ENCODE results near the gene NT5C2. TPM values are rescaled to one million over a fixed set of nuclear protein-coding genes. Genes with fewer than 3 reads are reported as not detected.

Gene NT5C2
- polyA plus RNA-seq, 3 donors = 68.6 to 116 (median 81.8) TPM

GRCh38 chr10:103202319-103202718, 9.2 kb upstream of the NT5C2 start:
- no peaks in the 10 kb centered on the region for H4K20me1 ChIP-seq (ENCODE audit: insufficient read depth, low read length)
- H3K4me2 ChIP-seq (replicated peaks; ENCODE audit: extremely low read depth, low read length, poor library complexity, severe bottlenecking) = peak overlapping the region; percentile 62
- peak overlapping the region; percentile 78 to 88 for H3K27ac ChIP-seq (ENCODE audit: low read depth in 1 of 2, low read length in 2 of 2)

GRCh38 chr10:103199488-103199887, 6.4 kb upstream of the NT5C2 start:
- Histone ChIP-seq H2AFZ (ENCODE audit: insufficient read depth, low read depth, low read length, poor library complexity, severe bottlenecking) (no peak overlapping the region), H3K4me2 (replicated peaks; ENCODE audit: extremely low read depth, low read length, poor library complexity, severe bottlenecking) (peak overlapping the region; percentile 42), H3K36me3 (replicated peaks in 1 of 2; ENCODE audit: control insufficient read depth in 1 of 2, insufficient read depth in 2 of 2, low read length in 2 of 2) (no peaks in the 10 kb centered on the region), H3K27me3 (ENCODE audit: control insufficient read depth in 2 of 2, insufficient read depth in 2 of 2, low read length in 2 of 2) (no peaks in the 10 kb centered on the region), H3K4me3 (replicated peaks in 1 of 3; ENCODE audit: low read depth in 2 of 3, low read length in 3 of 3) (peak overlapping the region in 1 of 3 experiments; percentile 28), H3K9ac (ENCODE audit: insufficient read depth, low read length, poor library complexity, severe bottlenecking) (no peak overlapping the region), H3K27ac (ENCODE audit: low read depth in 1 of 2, low read length in 2 of 2) (peak overlapping the region; percentile 67 to 96), H3K9me3 (replicated peaks in 1 of 2; ENCODE audit: control insufficient read depth in 1 of 2, insufficient read depth in 1 of 2, low read length in 2 of 2) (no peaks in the 10 kb centered on the region), H4K20me1 (ENCODE audit: insufficient read depth, low read length) (no peaks in the 10 kb centered on the region), H3K4me1 (ENCODE audit: control insufficient read depth in 1 of 2, insufficient read depth in 2 of 2, low read length in 2 of 2) (peaks cover 68 to 79% of the 10 kb centered on the region in 2 donors), H3K79me2 (ENCODE audit: insufficient read depth, low read length) (peaks cover 26% of the 10 kb centered on the region)
- Mint-ChIP-seq H3K4me1 (peaks cover 71% of the 10 kb centered on the region), H3K4me3 (peak overlapping the region in 1 of 2 donors; percentile 15), H3K27ac (peak overlapping the region; percentile 87 to 95 (median 94)), H3K9me3 (peaks cover 0 to 2% (median 0%) of the 10 kb centered on the region in 7 donors), H3K27me3 (ENCODE audit: low read depth in 3 of 3) (no peaks in the 10 kb centered on the region), H3K36me3 (no peaks in the 10 kb centered on the region)
- TF ChIP-seq CTCF (IDR thresholded peaks at IDR 0.05) = no peak
- DNase-seq = peak; percentile 67 to 83 (median 68)
- no CpG with 5 or more reads among the region's 1 CpG for WGBS (ENCODE audit: insufficient coverage)
- intact Hi-C loops (cut with micrococcal nuclease) = no loop called here

More at GRCh38 chr10:103202319-103202718, 9.2 kb upstream of the NT5C2 start:
- Mint-ChIP-seq H3K27me3 (ENCODE audit: low read depth in 3 of 3) (peaks cover 0 to 2% (median 0%) of the 10 kb centered on the region in 3 donors), H3K4me1 (peaks cover 61% of the 10 kb centered on the region), H3K27ac (peak overlapping the region; percentile 86 to 96 (median 93)), H3K4me3 (peak overlapping the region; percentile 48 to 67), H3K9me3 (peaks cover 0 to 5% (median 4%) of the 10 kb centered on the region in 7 donors), H3K36me3 (peaks cover 0 to 1% of the 10 kb centered on the region in 2 donors)
- Histone ChIP-seq H2AFZ (ENCODE audit: insufficient read depth, low read depth, low read length, poor library complexity, severe bottlenecking) (peak overlapping the region; percentile 64), H3K79me2 (ENCODE audit: insufficient read depth, low read length) (peaks cover 14% of the 10 kb centered on the region), H3K4me1 (ENCODE audit: control insufficient read depth in 1 of 2, insufficient read depth in 2 of 2, low read length in 2 of 2) (peaks cover 51 to 59% of the 10 kb centered on the region in 2 donors), H3K27me3 (ENCODE audit: control insufficient read depth in 2 of 2, insufficient read depth in 2 of 2, low read length in 2 of 2) (no peaks in the 10 kb centered on the region), H3K4me3 (replicated peaks in 1 of 3; ENCODE audit: low read depth in 2 of 3, low read length in 3 of 3) (peak overlapping the region in 2 of 3 experiments; percentile 17 to 51), H3K9me3 (replicated peaks in 1 of 2; ENCODE audit: control insufficient read depth in 1 of 2, insufficient read depth in 1 of 2, low read length in 2 of 2) (no peaks in the 10 kb centered on the region), H3K36me3 (replicated peaks in 1 of 2; ENCODE audit: control insufficient read depth in 1 of 2, insufficient read depth in 2 of 2, low read length in 2 of 2) (no peaks in the 10 kb centered on the region), H3K9ac (ENCODE audit: insufficient read depth, low read length, poor library complexity, severe bottlenecking) (no peak overlapping the region)
- TF ChIP-seq CTCF (IDR thresholded peaks at IDR 0.05) = no peak
- intact Hi-C loops (cut with micrococcal nuclease) = no loop called here
- WGBS (ENCODE audit: insufficient coverage) = no CpG with 5 or more reads among the region's 7 CpGs
- peak; percentile 79 to 86 (median 85) for DNase-seq

Data from CD14-positive monocyte (primary cell).